PC-3 (cell line): Measurements from ENCODE around the gene FICD. TPM values are rescaled to one million over a fixed set of nuclear protein-coding genes. Genes with fewer than 3 reads are reported as not detected.

Experiments used
- ATAC-seq: fragments of 200-7000 bp; cut with Tn5 transposase; 2 replicates; pipeline ENCODE4 v1.9.1; 2020; ENCODE audit warnings: mild to moderate bottlenecking, moderate library complexity
- BruUV-seq: library from RNA; stranded (reverse); fragments of 400-500 nt; replicated peaks from 2 replicates; lab custom pipeline; 2021; lab: Mats Ljungman, UMichigan
- CTCF ChIA-PET: fragments of 300-600 bp; sonication (Branson Sonifier 250); formaldehyde crosslinking; loops from one replicate; lab custom pipeline; 2022; ENCODE audit warnings: antibody characterized with exemption; lab: Charles Lee
- POLR2A ChIA-PET: fragments of 300-600 bp; sonication (Branson Sonifier 250); formaldehyde crosslinking; loops from one replicate; lab custom pipeline; 2022; ENCODE audit warnings: antibody characterized with exemption; ENCODE audit not compliant: unreplicated experiment; lab: Charles Lee
- DNase-seq: peaks from one replicate; pipeline ENCODE4 v3.0.0-alpha.2; 2015
- H2AFZ ChIP-seq: fragments of 300-600 bp; sonication (generic); 2 replicates; pipeline ENCODE4 v1.6.0; 2016; ENCODE audit warnings: antibody characterized with exemption, low read length
- H3F3A ChIP-seq: fragments of 300-600 bp; sonication (generic); one replicate; pipeline ENCODE4 v1.6.0; 2017; ENCODE audit warnings: antibody characterized with exemption, low read length, control low read depth, mild to moderate bottlenecking; ENCODE audit not compliant: unreplicated experiment
- H3K27ac ChIP-seq: fragments of 300-600 bp; sonication (generic); 2 replicates; pipeline ENCODE4 v1.5.1; 2016; ENCODE audit warnings: mild to moderate bottlenecking, low read length
- H3K27me3 ChIP-seq: fragments of 300-600 bp; sonication (generic); 2 replicates; pipeline ENCODE4 v1.6.1; 2016; ENCODE audit warnings: low read length, mixed read lengths
- H3K36me3 ChIP-seq: fragments of 300-600 bp; sonication (generic); 2 replicates; pipeline ENCODE4 v1.6.1; 2016; ENCODE audit warnings: low read depth, mixed run types, low read length, mixed read lengths
- H3K4me1 ChIP-seq: fragments of 300-600 bp; sonication (generic); 2 replicates; pipeline ENCODE4 v1.5.1; 2016; ENCODE audit warnings: low read length; ENCODE audit not compliant: insufficient read depth
- H3K4me2 ChIP-seq: fragments of 300-600 bp; sonication (generic); 2 replicates; pipeline ENCODE4 v1.6.0; 2016; ENCODE audit warnings: low read length
- H3K4me3 ChIP-seq: fragments of 300-600 bp; sonication (generic); 2 replicates; pipeline ENCODE4 v1.5.1; 2016; ENCODE audit warnings: mild to moderate bottlenecking, low read length, mixed read lengths
- H3K79me2 ChIP-seq: fragments of 300-600 bp; sonication (generic); 2 replicates; pipeline ENCODE4 v1.6.1; 2017; ENCODE audit warnings: low read length, mixed read lengths
- H3K9ac ChIP-seq: fragments of 300-600 bp; sonication (generic); 2 replicates; pipeline ENCODE4 v1.6.0; 2016; ENCODE audit warnings: mild to moderate bottlenecking, low read length
- H3K9me2 ChIP-seq: fragments of 300-600 bp; sonication (generic); replicated peaks from 2 replicates; pipeline ENCODE4 v1.6.1; 2016; ENCODE audit warnings: mixed run types, low read length, mixed read lengths
- H3K9me3 ChIP-seq: fragments of 300-600 bp; sonication (generic); 2 replicates; pipeline ENCODE4 v1.6.1; 2016; ENCODE audit warnings: low read length, mixed read lengths
- H4K20me1 ChIP-seq: fragments of 300-600 bp; sonication (generic); 2 replicates; pipeline ENCODE4 v1.6.1; 2016; ENCODE audit warnings: low read length, mixed read lengths
- EZH2 ChIP-seq: fragments of 300-600 bp; sonication (generic); IDR thresholded peaks from one replicate; pipeline ENCODE4 v1.6.1; 2017; ENCODE audit warnings: antibody characterized with exemption, mild to moderate bottlenecking, low read length; ENCODE audit not compliant: unreplicated experiment
- EZH2phosphoT487 ChIP-seq: fragments of 300-600 bp; sonication (generic); IDR thresholded peaks from 2 replicates; pipeline ENCODE4 v1.6.1; 2018; ENCODE audit warnings: mild to moderate bottlenecking, antibody characterized with exemption, low read length, borderline replicate concordance
- intact Hi-C: fragments of 100-400 bp; cut with micrococcal nuclease; formaldehyde crosslinking; loops from 2 replicates; pipeline ENCODE4 v1.9.0; 2023
- total RNA-seq: library from RNA; depleted of rRNA; stranded (reverse); fragments of >200 nt; gene quantifications from 2 replicates; pipeline ENCODE4 v1.2.3, GENCODE V29; 2014
- TF ChIP-seq, protein P1 (sequence below): fragments of 300-600 bp; sonication (generic); conservative IDR thresholded peaks from 2 replicates; pipeline ENCODE4 v1.5.1; 2017; ENCODE audit warnings: antibody characterized with exemption, low read depth, mild to moderate bottlenecking, low read length

The FICD gene
- total RNA-seq, 1 experiment from 2014 or later: 6.4 TPM

DNA sequence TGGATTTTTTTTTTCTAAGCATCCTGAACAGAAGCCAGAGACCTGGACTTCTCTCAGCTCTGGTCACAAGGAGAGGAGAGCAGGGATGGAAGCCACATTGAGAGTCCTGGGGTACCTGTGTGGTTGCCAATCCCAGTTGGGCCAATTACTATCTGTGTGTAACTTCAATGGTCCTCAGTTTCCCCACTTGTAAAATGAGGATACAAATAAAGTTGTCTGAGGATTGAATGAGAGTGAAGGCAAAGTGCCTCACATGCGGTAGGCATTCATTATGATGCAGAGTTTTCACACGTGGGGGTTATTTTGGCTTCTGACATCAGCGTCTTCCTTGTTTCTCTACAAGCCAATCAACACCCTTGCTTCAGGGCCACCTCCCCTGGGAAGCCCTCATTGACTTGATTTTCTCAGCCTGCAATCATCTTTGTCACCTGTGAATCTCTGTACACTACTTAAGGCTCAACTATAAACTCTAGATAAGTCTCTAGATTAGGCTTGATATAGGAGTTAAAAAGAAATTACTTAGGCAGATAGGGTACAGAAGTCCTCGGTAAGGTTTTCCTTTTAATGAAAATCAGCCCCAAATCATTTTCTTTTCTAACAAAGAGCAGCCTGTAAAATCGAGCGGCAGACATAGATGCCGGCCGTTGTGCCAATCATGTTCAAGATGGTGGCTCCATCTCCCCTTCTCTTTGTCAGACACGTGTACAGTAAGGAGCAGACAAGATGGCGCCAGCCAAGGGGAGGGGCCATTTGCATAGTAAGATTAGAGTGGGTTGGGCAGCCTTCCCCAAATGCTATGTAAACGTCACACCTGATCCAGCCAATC lies 37.8 kb upstream of the FICD start:
- Histone ChIP-seq H3K9me3 (no peaks in the 10 kb centered on the region), H4K20me1 (no peaks in the 10 kb centered on the region), H3K36me3 (no peaks in the 10 kb centered on the region), H3K79me2 (no peaks in the 10 kb centered on the region), H3K4me1 (peaks cover 41% of the 10 kb centered on the region), H2AFZ (no peak overlapping the region), H3K4me2 (no peak overlapping the region), H3K27me3 (peaks cover 10% of the 10 kb centered on the region; the same call in 1 of the 2 replicates), H3K27ac (no peak overlapping the region), H3K9me2 (no peaks in the 10 kb centered on the region), H3K9ac (no peak overlapping the region), H3K4me3 (no peak overlapping the region), H3F3A (peaks cover 4% of the 10 kb centered on the region)
- no peak for DNase-seq
- POLR2A ChIA-PET: no interaction called here
- CTCF ChIA-PET: no interaction called here
- no peak for ATAC-seq
- intact Hi-C loops: loop anchor here (5.0 kb wide), 1 partner anchor 85 kb away; the partner anchor contains the start of genes ISCU and SART3
- no peak for TF ChIP-seq EZH2
- TF ChIP-seq, protein P1, sequence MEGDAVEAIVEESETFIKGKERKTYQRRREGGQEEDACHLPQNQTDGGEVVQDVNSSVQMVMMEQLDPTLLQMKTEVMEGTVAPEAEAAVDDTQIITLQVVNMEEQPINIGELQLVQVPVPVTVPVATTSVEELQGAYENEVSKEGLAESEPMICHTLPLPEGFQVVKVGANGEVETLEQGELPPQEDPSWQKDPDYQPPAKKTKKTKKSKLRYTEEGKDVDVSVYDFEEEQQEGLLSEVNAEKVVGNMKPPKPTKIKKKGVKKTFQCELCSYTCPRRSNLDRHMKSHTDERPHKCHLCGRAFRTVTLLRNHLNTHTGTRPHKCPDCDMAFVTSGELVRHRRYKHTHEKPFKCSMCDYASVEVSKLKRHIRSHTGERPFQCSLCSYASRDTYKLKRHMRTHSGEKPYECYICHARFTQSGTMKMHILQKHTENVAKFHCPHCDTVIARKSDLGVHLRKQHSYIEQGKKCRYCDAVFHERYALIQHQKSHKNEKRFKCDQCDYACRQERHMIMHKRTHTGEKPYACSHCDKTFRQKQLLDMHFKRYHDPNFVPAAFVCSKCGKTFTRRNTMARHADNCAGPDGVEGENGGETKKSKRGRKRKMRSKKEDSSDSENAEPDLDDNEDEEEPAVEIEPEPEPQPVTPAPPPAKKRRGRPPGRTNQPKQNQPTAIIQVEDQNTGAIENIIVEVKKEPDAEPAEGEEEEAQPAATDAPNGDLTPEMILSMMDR: no peak
- no peak for TF ChIP-seq EZH2phosphoT487
- no TSS peak for BruUV-seq

GRCh38 chr12:108477881-108478259 lies 37.2 kb upstream of the FICD start:
- peaks cover 4% of the 10 kb centered on the region for H3F3A ChIP-seq
- H3K27ac ChIP-seq: no peak overlapping the region
- TF ChIP-seq, protein P1: no peak
- TF ChIP-seq EZH2: no peak
- no peak for TF ChIP-seq EZH2phosphoT487
- no peak overlapping the region for H3K4me2 ChIP-seq
- no peaks in the 10 kb centered on the region for H3K36me3 ChIP-seq
- peaks cover 44% of the 10 kb centered on the region for H3K4me1 ChIP-seq
- no peak overlapping the region; the same call in 1 of the 2 replicates for H3K9ac ChIP-seq
- no peak overlapping the region for H2AFZ ChIP-seq
- H4K20me1 ChIP-seq: no peaks in the 10 kb centered on the region
- no TSS peak for BruUV-seq
- H3K27me3 ChIP-seq: peaks cover 5% of the 10 kb centered on the region; the same call in 1 of the 2 replicates
- H3K79me2 ChIP-seq: no peaks in the 10 kb centered on the region
- CTCF ChIA-PET: no interaction called here
- no peaks in the 10 kb centered on the region for H3K9me2 ChIP-seq
- intact Hi-C loops: loop anchor here (5.0 kb wide), 1 partner anchor 84 kb away; the partner anchor contains the start of genes ISCU and SART3
- ATAC-seq (no peak), DNase-seq (no peak)
- POLR2A ChIA-PET: no interaction called here
- no peak overlapping the region for H3K4me3 ChIP-seq
- H3K9me3 ChIP-seq: no peaks in the 10 kb centered on the region
